SK-N-SH treated with all-trans-retinoic acid at 6 μM for 48 hours (cell line): Measurements from ENCODE around the gene CNN1.
A peak's percentile ranks its signal among the peaks of the same experiment; 100 is the strongest.

Experiments
- ATAC-seq: fragments of 200-7000 bp; cut with Tn5 transposase; 3 replicates; pipeline ENCODE4 v1.9.1; 2020; ENCODE audit warnings: mild to moderate bottlenecking, moderate library complexity
- ARNTL ChIP-seq: fragments of 450-650 bp; formaldehyde crosslinking; IDR thresholded peaks from 2 replicates; pipeline ENCODE4 v1.5.0; 2020; ENCODE audit warnings: low read depth, mild to moderate bottlenecking, moderate library complexity, borderline replicate concordance
- BACH2 ChIP-seq: fragments of 250-450 bp; sonication (Bioruptor Pico); IDR thresholded peaks from 2 replicates; pipeline ENCODE4 v1.9.0; 2021; ENCODE audit warnings: mild to moderate bottlenecking, borderline replicate concordance
- CREB5 ChIP-seq: fragments of 250-450 bp; sonication (Bioruptor Pico); IDR thresholded peaks from 2 replicates; pipeline ENCODE4 v1.5.1; 2020; ENCODE audit warnings: low read depth, mild to moderate bottlenecking, moderate library complexity
- CSDC2 ChIP-seq: fragments of 250-450 bp; sonication (Bioruptor Pico); IDR thresholded peaks from 2 replicates; pipeline ENCODE4 v1.5.0; 2020; ENCODE audit warnings: mild to moderate bottlenecking, moderate library complexity
- CSRNP3 ChIP-seq: fragments of 250-450 bp; sonication (Bioruptor Pico); IDR thresholded peaks from 2 replicates; pipeline ENCODE4 v1.5.1; 2021; ENCODE audit warnings: mild to moderate bottlenecking, moderate library complexity
- ESRRG ChIP-seq: fragments of 250-450 bp; sonication (Bioruptor Pico); IDR thresholded peaks from 2 replicates; pipeline ENCODE4 v1.6.1; 2021; ENCODE audit warnings: mild to moderate bottlenecking
- GLIS3 ChIP-seq: fragments of 250-450 bp; sonication (Bioruptor Pico); IDR thresholded peaks from 2 replicates; pipeline ENCODE4 v1.5.0; 2020; ENCODE audit warnings: mild to moderate bottlenecking, moderate library complexity
- OSR1 ChIP-seq: fragments of 250-450 bp; sonication (Bioruptor Pico); IDR thresholded peaks from 2 replicates; pipeline ENCODE4 v1.8.0; 2022; ENCODE audit warnings: moderate library complexity, mild to moderate bottlenecking, inconsistent platforms
- PATZ1 ChIP-seq: fragments of 250-450 bp; sonication (Bioruptor Pico); IDR thresholded peaks from 2 replicates; pipeline ENCODE4 v1.8.0; 2020; ENCODE audit warnings: mild to moderate bottlenecking, moderate library complexity, borderline replicate concordance
- POU6F1 ChIP-seq: fragments of 250-450 bp; sonication (Bioruptor Pico); IDR thresholded peaks from 2 replicates; pipeline ENCODE4 v1.8.0; 2021; ENCODE audit warnings: low read depth, mild to moderate bottlenecking, moderate library complexity, borderline replicate concordance
- PPARA ChIP-seq: fragments of 250-450 bp; sonication (Bioruptor Pico); IDR thresholded peaks from 2 replicates; pipeline ENCODE4 v1.5.0; 2020; ENCODE audit warnings: mild to moderate bottlenecking, borderline replicate concordance
- RARB ChIP-seq: fragments of 250-450 bp; sonication (Bioruptor Pico); IDR thresholded peaks from 2 replicates; pipeline ENCODE4 v1.8.0; 2021; ENCODE audit warnings: mild to moderate bottlenecking, moderate library complexity
- SNAI2 ChIP-seq: fragments of 250-450 bp; sonication (Bioruptor Pico); IDR thresholded peaks from 2 replicates; pipeline ENCODE4 v1.5.0; 2020; ENCODE audit warnings: mild to moderate bottlenecking, moderate library complexity
- TCF4 ChIP-seq: fragments of 250-450 bp; sonication (Bioruptor Pico); IDR thresholded peaks from 2 replicates; pipeline ENCODE4 v1.8.0; 2021; ENCODE audit warnings: mild to moderate bottlenecking, moderate library complexity, borderline replicate concordance
- TOX ChIP-seq: fragments of 250-450 bp; sonication (Bioruptor Pico); IDR thresholded peaks from 2 replicates; pipeline ENCODE4 v1.8.0; 2021; ENCODE audit warnings: mild to moderate bottlenecking, moderate library complexity, borderline replicate concordance
- TSHZ2 ChIP-seq: fragments of 250-450 bp; sonication (Bioruptor Pico); IDR thresholded peaks from 2 replicates; pipeline ENCODE4 v1.5.0; 2020; ENCODE audit warnings: mild to moderate bottlenecking, moderate library complexity
- ZC3H10 ChIP-seq: fragments of 250-450 bp; sonication (Bioruptor Pico); IDR thresholded peaks from 2 replicates; pipeline ENCODE4 v1.5.1; 2021; ENCODE audit warnings: mild to moderate bottlenecking, moderate library complexity
- ZFP3 ChIP-seq: fragments of 250-450 bp; sonication (Bioruptor Pico); IDR thresholded peaks from 2 replicates; pipeline ENCODE4 v1.5.0; 2020; ENCODE audit warnings: mild to moderate bottlenecking, moderate library complexity
- ZFP30 ChIP-seq: fragments of 450-650 bp; formaldehyde crosslinking; IDR thresholded peaks from 2 replicates; pipeline ENCODE4 v1.5.0; 2022; ENCODE audit warnings: mild to moderate bottlenecking, moderate library complexity
- ZNF565 ChIP-seq: fragments of 450-650 bp; formaldehyde crosslinking; conservative IDR thresholded peaks from 2 replicates; pipeline ENCODE4 v1.5.0; 2020; ENCODE audit warnings: low read depth, mild to moderate bottlenecking, moderate library complexity
- ZNF8 ChIP-seq: fragments of 450-650 bp; formaldehyde crosslinking; IDR thresholded peaks from 2 replicates; pipeline ENCODE4 v1.5.0; 2020; ENCODE audit warnings: mild to moderate bottlenecking, moderate library complexity

Gene CNN1

GRCh38 chr19:11549386-11549953 is 10.8 kb downstream of the CNN1 start (continued):
- TF ChIP-seq PATZ1 (CRISPR knock-in tag) (no peak), ZNF565 (CRISPR knock-in tag) (no peak), ZNF8 (CRISPR knock-in tag) (no peak)

GRCh38 chr19:11550265-11550664 is 11.6 kb downstream of the CNN1 start:
- TF ChIP-seq GLIS3 = no peak
- no peak for TF ChIP-seq ZC3H10 (CRISPR knock-in tag)
- no peak for TF ChIP-seq TSHZ2 (CRISPR knock-in tag)
- no peak for TF ChIP-seq OSR1 (CRISPR knock-in tag)
- TF ChIP-seq PATZ1 (CRISPR knock-in tag) = no peak
- TF ChIP-seq SNAI2 (CRISPR knock-in tag) = no peak
- no peak for TF ChIP-seq POU6F1
- TF ChIP-seq ZFP30 (CRISPR knock-in tag) = no peak
- TF ChIP-seq, all 23 proteins: peak for 0
- no peak for ATAC-seq

- no peak for TF ChIP-seq CSDC2 (CRISPR knock-in tag)
- TF ChIP-seq ARNTL (CRISPR knock-in tag) = no peak
- TF ChIP-seq CREB5 (CRISPR knock-in tag) = no peak
- TF ChIP-seq RARB = no peak
- TF ChIP-seq ZFP3 (CRISPR knock-in tag) = no peak
- no peak for TF ChIP-seq SNAI2 (CRISPR knock-in tag)
- no peak for TF ChIP-seq TOX (CRISPR knock-in tag)
- no peak for TF ChIP-seq ZNF8 (CRISPR knock-in tag)
- no peak for TF ChIP-seq PPARA (CRISPR knock-in tag)
- TF ChIP-seq ZFP30 (CRISPR knock-in tag) = no peak
- no peak for TF ChIP-seq TCF4 (CRISPR knock-in tag)
- no peak for TF ChIP-seq BACH2 (CRISPR knock-in tag)
- TF ChIP-seq ESRRG = no peak
- TF ChIP-seq ZC3H10 (CRISPR knock-in tag) = no peak
- no peak for TF ChIP-seq OSR1 (CRISPR knock-in tag)
- TF ChIP-seq CSRNP3 (CRISPR knock-in tag) = no peak
- TF ChIP-seq, all 23 proteins: peak for 0
- ATAC-seq = peak; percentile 80
Observed at GRCh38 chr19:11551603-11552235, 13.1 kb downstream of the CNN1 start.
